ENCODE measurements around the gene CRELD1. TPM values are rescaled to one million over a fixed set of nuclear protein-coding genes. Genes with fewer than 3 reads are reported as not detected.

Gene CRELD1
- total and polyA plus RNA-seq, 4 experiments from 2014 or later = 17.3 to 58.2 (median 38.0) TPM

DNA sequence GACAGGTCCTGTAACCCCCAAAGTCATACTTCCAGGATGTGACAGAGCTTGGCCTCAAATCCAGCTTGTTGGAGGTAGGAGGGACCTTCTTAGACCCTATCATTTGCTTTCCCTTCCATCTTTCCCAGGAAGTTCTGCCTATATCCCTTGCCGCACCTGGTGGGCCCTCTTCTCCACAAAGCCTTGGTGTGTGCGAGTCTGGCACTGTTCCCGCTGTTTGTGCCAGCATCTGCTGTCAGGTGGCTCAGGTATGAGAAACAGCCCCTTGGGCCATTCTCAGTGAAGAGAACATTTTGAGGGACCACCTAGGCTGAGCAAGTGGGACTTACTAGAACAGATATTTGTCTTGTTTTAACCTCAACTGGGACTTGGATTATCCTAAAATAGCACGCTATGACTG lies 29.7 kb upstream of the CRELD1 start:
- intact Hi-C loops (cut with micrococcal nuclease) = no loop called here
- Histone ChIP-seq H3K27me3 (ENCODE audit: insufficient read depth, low read length) (no peaks in the 10 kb centered on the region), H3K4me1 (ENCODE audit: insufficient read depth, low read length) (peaks cover 32% of the 10 kb centered on the region), H3K36me3 (ENCODE audit: insufficient read depth, low read length) (no peaks in the 10 kb centered on the region), H3K9me3 (ENCODE audit: control insufficient read depth in 1 of 2, low read length in 2 of 2) (no peaks in the 10 kb centered on the region), H3K4me3 (ENCODE audit: low read length in 2 of 2) (no peak overlapping the region), H3K27ac (ENCODE audit: low read depth, low read length) (no peak overlapping the region)
- ChIA-PET CTCF (ENCODE audit: partially characterized antibody) (interaction anchor here (1.8 kb wide), 1 partner anchor 29 kb away, joined by 4 read pairs; no protein-coding TSS in a partner anchor), POLR2A (ENCODE audit: partially characterized antibody) (interaction anchor here (4.0 to 5.0 kb wide), 2 partner anchors 12 to 28 kb away, joined by 30 to 40 read pairs; partner anchors contain the start of genes CRELD1 and JAGN1)
- peak overlapping the region in 3 of 7 donors; percentile 9 to 84 (median 64) for H3K27ac Mint-ChIP-seq
- H3K9me3 Mint-ChIP-seq = no peaks in the 10 kb centered on the region
- no peaks in the 10 kb centered on the region for H3K36me3 Mint-ChIP-seq
- peak overlapping the region in 2 of 8 donors; percentile 43 to 59 for H3K4me3 Mint-ChIP-seq
- H3K4me1 Mint-ChIP-seq = peaks cover 19 to 33% (median 26%) of the 10 kb centered on the region in 4 donors
- no peak for DNase-seq
- H3K27me3 Mint-ChIP-seq = no peaks in the 10 kb centered on the region

DNA sequence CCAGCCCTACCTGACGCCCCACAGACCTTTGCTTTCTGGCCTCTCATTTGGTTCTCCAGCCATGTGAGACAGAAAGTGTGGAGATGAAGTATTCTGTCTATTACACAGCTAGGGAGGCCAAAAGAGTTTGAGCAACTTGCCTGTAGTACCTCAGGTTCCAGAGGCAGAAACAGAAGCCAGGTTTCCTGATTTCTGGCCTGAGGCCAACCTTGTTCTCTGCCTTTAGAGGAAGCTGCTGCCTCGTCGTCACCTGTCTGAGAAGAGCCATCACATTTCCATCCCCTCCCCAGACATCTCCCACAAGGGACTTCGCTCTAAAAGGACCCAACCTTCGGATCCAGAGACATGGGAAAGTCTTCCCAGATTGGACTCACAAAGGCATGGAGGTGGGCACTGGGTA lies 27.2 kb upstream of the CRELD1 start:
- no peaks in the 10 kb centered on the region for H3K36me3 Mint-ChIP-seq
- no peaks in the 10 kb centered on the region for H3K9me3 Mint-ChIP-seq
- H3K4me1 ChIP-seq (ENCODE audit: insufficient read depth, low read length) = peaks cover 37% of the 10 kb centered on the region
- no peaks in the 10 kb centered on the region for H3K9me3 ChIP-seq (ENCODE audit: control insufficient read depth in 1 of 2, low read length in 2 of 2)
- no peak for DNase-seq
- no peak overlapping the region for H3K4me3 ChIP-seq (ENCODE audit: low read length in 2 of 2)
- H3K4me3 Mint-ChIP-seq = no peak overlapping the region
- peaks cover 21 to 41% (median 33%) of the 10 kb centered on the region in 4 donors for H3K4me1 Mint-ChIP-seq
- POLR2A ChIA-PET (ENCODE audit: partially characterized antibody) = interaction anchor here (1.0 to 1.3 kb wide), 2 partner anchors 15 to 27 kb away, joined by 3 read pairs; partner anchors contain the start of gene CRELD1
- no peak overlapping the region for H3K27ac ChIP-seq (ENCODE audit: low read depth, low read length)
- no peaks in the 10 kb centered on the region for H3K27me3 Mint-ChIP-seq
- intact Hi-C loops (cut with micrococcal nuclease) = no loop called here
- no peaks in the 10 kb centered on the region for H3K27me3 ChIP-seq (ENCODE audit: insufficient read depth, low read length)
- no peaks in the 10 kb centered on the region for H3K36me3 ChIP-seq (ENCODE audit: insufficient read depth, low read length)
- H3K27ac Mint-ChIP-seq = no peak overlapping the region
- CTCF ChIA-PET (ENCODE audit: partially characterized antibody) = interaction anchor here (1.1 kb wide), 1 partner anchor 40 kb away, joined by 5 read pairs; no protein-coding TSS in a partner anchor

GRCh38 chr3:9908286-9908685 lies 25.3 kb upstream of the CRELD1 start:
- Mint-ChIP-seq H3K4me3 (no peak overlapping the region), H3K27me3 (peaks cover 0 to 2% of the 10 kb centered on the region in 2 donors), H3K27ac (no peak overlapping the region), H3K36me3 (no peaks in the 10 kb centered on the region), H3K9me3 (no peaks in the 10 kb centered on the region), H3K4me1 (peaks cover 16 to 37% (median 28%) of the 10 kb centered on the region in 4 donors)
- Histone ChIP-seq H3K27ac (ENCODE audit: low read depth, low read length) (no peak overlapping the region), H3K9me3 (ENCODE audit: control insufficient read depth in 1 of 2, low read length in 2 of 2) (no peaks in the 10 kb centered on the region), H3K27me3 (ENCODE audit: insufficient read depth, low read length) (no peaks in the 10 kb centered on the region), H3K4me1 (ENCODE audit: insufficient read depth, low read length) (peaks cover 34% of the 10 kb centered on the region), H3K36me3 (ENCODE audit: insufficient read depth, low read length) (no peaks in the 10 kb centered on the region), H3K4me3 (ENCODE audit: low read length in 2 of 2) (no peak overlapping the region)
- POLR2A ChIA-PET (ENCODE audit: partially characterized antibody) = interaction anchor here (2.6 kb wide), 1 partner anchor 25 kb away, joined by 6 read pairs; no protein-coding TSS in a partner anchor
- DNase-seq = no peak
- CTCF ChIA-PET (ENCODE audit: partially characterized antibody) = no interaction called here
- intact Hi-C loops (cut with micrococcal nuclease) = no loop called here

DNA sequence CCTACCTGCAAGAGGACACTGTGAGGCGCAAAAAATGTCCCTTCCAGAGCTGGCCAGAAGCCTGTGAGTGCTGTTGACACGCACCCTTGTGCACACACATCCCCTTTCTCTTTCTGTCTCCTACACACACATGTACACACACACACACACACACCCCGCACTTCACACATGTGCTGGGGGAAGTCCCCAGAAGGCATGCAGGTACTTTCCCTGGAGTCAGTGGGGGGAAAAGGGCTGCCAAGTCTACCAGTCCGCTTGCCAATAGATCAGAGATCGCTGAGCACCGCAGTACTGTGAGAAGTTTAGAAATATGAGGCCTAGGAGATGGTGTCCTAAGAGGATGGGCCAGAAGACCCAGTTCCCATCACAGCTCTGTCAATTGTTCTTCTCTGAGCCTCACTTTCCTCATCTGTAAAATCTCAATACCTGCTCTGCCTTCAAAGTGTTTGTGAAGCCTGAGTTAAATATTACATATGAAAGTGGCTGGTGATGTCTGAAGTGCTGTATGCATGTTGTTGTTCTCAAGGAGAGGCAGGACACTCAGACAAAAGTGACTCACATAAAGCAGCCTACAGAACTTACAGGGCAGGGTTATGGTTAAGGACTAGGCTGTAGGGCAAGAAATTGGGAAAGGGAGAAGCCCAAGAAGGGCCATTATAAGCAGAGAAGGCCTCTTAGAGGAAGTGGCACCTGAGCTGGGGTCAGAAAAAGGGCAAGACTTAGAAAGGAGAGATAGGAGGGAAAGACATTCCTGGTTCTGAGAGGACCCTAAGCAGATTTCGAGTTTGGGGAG lies 24.2 kb upstream of the CRELD1 start:
- ChIA-PET CTCF (ENCODE audit: partially characterized antibody) (no interaction called here), POLR2A (ENCODE audit: partially characterized antibody) (interaction anchor here (1.2 to 2.6 kb wide), 2 partner anchors 12 to 24 kb away, joined by 3 to 6 read pairs; no protein-coding TSS in a partner anchor)
- DNase-seq = peak in 1 of 5 donors; percentile 60
- H3K36me3 ChIP-seq (ENCODE audit: insufficient read depth, low read length) = no peaks in the 10 kb centered on the region
- Mint-ChIP-seq H3K27ac (peak overlapping the region in 5 of 7 donors; percentile 31 to 66 (median 60)), H3K9me3 (no peaks in the 10 kb centered on the region), H3K36me3 (no peaks in the 10 kb centered on the region), H3K27me3 (peaks cover 0 to 2% of the 10 kb centered on the region in 2 donors), H3K4me1 (peaks cover 14 to 34% (median 23%) of the 10 kb centered on the region in 4 donors), H3K4me3 (no peak overlapping the region)
- H3K4me3 ChIP-seq (ENCODE audit: low read length in 2 of 2) = no peak overlapping the region
- H3K27ac ChIP-seq (ENCODE audit: low read depth, low read length) = no peak overlapping the region
- intact Hi-C loops (cut with micrococcal nuclease) = no loop called here
- peaks cover 30% of the 10 kb centered on the region for H3K4me1 ChIP-seq (ENCODE audit: insufficient read depth, low read length)
- H3K27me3 ChIP-seq (ENCODE audit: insufficient read depth, low read length) = no peaks in the 10 kb centered on the region
- H3K9me3 ChIP-seq (ENCODE audit: control insufficient read depth in 1 of 2, low read length in 2 of 2) = no peaks in the 10 kb centered on the region

DNA sequence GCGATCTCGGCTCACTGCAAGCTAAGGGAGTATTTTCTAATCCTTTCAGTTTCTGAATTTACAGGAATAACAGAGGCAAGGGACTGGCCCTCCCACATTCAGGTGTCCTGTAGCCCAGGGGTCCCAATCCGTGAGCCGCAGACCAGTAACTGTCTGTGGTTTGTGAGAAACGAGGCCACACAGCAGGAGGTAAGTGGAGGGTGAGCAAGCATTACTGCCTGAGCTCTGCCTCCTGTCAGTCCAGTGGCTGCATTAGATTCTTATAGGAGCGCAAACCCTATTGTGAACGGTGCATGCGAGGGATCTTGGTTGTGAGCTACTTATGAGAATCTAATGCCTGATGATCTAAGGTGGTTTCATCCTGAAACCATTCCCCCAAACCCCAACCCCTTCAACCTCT lies 21.8 kb upstream of the CRELD1 start:
- Mint-ChIP-seq H3K27me3 (peaks cover 0 to 2% of the 10 kb centered on the region in 2 donors), H3K4me3 (peak overlapping the region in 6 of 8 donors; percentile 6 to 69 (median 58)), H3K27ac (peak overlapping the region in 3 of 7 donors; percentile 43 to 87 (median 72)), H3K9me3 (no peaks in the 10 kb centered on the region), H3K4me1 (peaks cover 19 to 38% (median 27%) of the 10 kb centered on the region in 4 donors), H3K36me3 (no peaks in the 10 kb centered on the region)
- H3K4me3 ChIP-seq (ENCODE audit: low read length in 2 of 2) = no peak overlapping the region
- intact Hi-C loops (cut with micrococcal nuclease) = loop anchor here (2.0 kb wide), 1 partner anchor 21 kb away; the partner anchor contains the start of gene JAGN1
- POLR2A ChIA-PET (ENCODE audit: partially characterized antibody) = interaction anchor here (1.6 to 6.5 kb wide), 6 partner anchors 10 to 40 kb away, joined by 4 to 53 read pairs (median 10); partner anchors contain the start of genes CRELD1, IL17RE, JAGN1 and PRRT3
- CTCF ChIA-PET (ENCODE audit: partially characterized antibody) = interaction anchor here (1.0 to 4.4 kb wide), 7 partner anchors 9 to 35 kb away, joined by 3 to 22 read pairs (median 4); partner anchors contain the start of genes CRELD1 and JAGN1
- no peaks in the 10 kb centered on the region for H3K36me3 ChIP-seq (ENCODE audit: insufficient read depth, low read length)
- no peaks in the 10 kb centered on the region for H3K9me3 ChIP-seq (ENCODE audit: control insufficient read depth in 1 of 2, low read length in 2 of 2)
- no peak overlapping the region for H3K27ac ChIP-seq (ENCODE audit: low read depth, low read length)
- no peak for DNase-seq
- H3K4me1 ChIP-seq (ENCODE audit: insufficient read depth, low read length) = peaks cover 41% of the 10 kb centered on the region
- H3K27me3 ChIP-seq (ENCODE audit: insufficient read depth, low read length) = no peaks in the 10 kb centered on the region

GRCh38 chr3:9912294-9912935 lies 21.2 kb upstream of the CRELD1 start:
- H3K9me3 ChIP-seq (ENCODE audit: control insufficient read depth in 1 of 2, low read length in 2 of 2) = no peaks in the 10 kb centered on the region
- Mint-ChIP-seq H3K27ac (peak overlapping the region in 6 of 7 donors; percentile 3 to 87 (median 52)), H3K27me3 (peaks cover 0 to 2% of the 10 kb centered on the region in 2 donors), H3K36me3 (no peaks in the 10 kb centered on the region), H3K9me3 (no peaks in the 10 kb centered on the region), H3K4me3 (peak overlapping the region in 7 of 8 donors; percentile 6 to 69 (median 56)), H3K4me1 (peaks cover 19 to 38% (median 27%) of the 10 kb centered on the region in 4 donors)
- no peaks in the 10 kb centered on the region for H3K27me3 ChIP-seq (ENCODE audit: insufficient read depth, low read length)
- peaks cover 41% of the 10 kb centered on the region for H3K4me1 ChIP-seq (ENCODE audit: insufficient read depth, low read length)
- H3K36me3 ChIP-seq (ENCODE audit: insufficient read depth, low read length) = no peaks in the 10 kb centered on the region
- intact Hi-C loops (cut with micrococcal nuclease) = loop anchor here (2.0 kb wide), 1 partner anchor 22 kb away; the partner anchor contains the start of gene JAGN1
- H3K27ac ChIP-seq (ENCODE audit: low read depth, low read length) = no peak overlapping the region
- H3K4me3 ChIP-seq (ENCODE audit: low read length in 2 of 2) = no peak overlapping the region
- ChIA-PET POLR2A (ENCODE audit: partially characterized antibody) (interaction anchor here (0.9 to 6.5 kb wide), 8 partner anchors 10 to 336 kb away, joined by 3 to 53 read pairs (median 5); partner anchors contain the start of genes CRELD1, IL17RE, JAGN1 and PRRT3), CTCF (ENCODE audit: partially characterized antibody) (interaction anchor here (1.0 to 4.4 kb wide), 7 partner anchors 9 to 34 kb away, joined by 3 to 22 read pairs (median 4); partner anchors contain the start of genes CRELD1 and JAGN1)
- peak; percentile 38 to 74 (median 51) for DNase-seq
